Measurements from ENCODE around the gene FBXO9.

The FBXO9 gene

DNA sequence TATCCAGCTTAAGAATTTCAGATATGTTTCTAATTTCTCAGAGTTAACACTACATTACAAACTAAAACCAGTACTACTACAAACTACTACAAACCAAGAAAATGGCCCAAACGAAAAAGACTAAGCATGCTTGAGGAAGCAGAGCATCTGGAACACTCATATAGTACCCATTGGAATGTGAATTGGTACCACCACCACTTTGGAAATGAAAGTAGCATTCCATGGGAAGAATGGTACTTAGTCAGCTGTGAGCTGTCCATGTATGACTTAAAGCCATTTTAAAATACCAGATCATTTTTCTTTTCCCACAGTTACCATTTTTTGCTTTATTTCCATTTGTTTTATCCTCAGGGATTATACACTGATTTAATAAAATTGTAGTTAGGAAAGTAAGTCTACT lies 30.5 kb downstream of the FBXO9 start:
- DNase-seq: no peak

DNA sequence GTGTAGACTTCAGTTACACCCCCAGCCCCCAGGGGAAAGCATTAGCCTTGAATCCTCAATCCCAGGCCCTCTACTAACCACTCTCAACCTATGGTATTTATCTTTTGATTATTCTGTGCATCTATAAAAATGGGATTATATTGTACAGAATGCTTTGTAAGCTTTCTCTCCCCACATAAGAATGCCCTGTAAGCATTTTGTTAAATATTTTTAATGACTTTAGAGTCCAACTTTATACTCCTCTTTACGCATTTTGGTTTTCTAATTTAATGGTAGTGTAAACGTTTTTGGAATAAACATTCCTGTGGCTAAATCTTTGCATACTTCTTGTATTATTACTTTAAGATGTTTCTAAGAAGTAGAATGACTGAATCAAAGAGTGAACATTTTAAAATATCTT lies 35.4 kb downstream of the FBXO9 start:
- no peak for DNase-seq

DNA sequence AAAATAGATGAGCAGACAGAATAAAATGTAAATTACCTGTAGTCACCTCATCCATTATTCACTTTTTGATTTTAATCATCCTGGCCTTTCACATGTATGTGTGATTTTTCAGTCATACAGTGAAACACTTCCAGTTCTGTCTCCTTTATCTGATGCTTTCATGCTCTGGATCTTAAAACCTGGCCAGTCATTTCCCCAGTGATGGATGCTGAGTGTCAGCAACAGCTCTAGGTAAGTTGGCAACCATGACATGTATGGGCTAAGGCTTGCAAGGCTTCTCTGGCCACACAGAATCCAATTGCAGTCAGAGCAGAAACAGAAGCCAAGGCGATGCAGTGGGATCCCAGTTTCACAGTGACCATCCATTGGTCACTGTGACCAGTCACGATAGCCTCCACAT lies 35.8 kb downstream of the FBXO9 start:
- DNase-seq: no peak

DNA sequence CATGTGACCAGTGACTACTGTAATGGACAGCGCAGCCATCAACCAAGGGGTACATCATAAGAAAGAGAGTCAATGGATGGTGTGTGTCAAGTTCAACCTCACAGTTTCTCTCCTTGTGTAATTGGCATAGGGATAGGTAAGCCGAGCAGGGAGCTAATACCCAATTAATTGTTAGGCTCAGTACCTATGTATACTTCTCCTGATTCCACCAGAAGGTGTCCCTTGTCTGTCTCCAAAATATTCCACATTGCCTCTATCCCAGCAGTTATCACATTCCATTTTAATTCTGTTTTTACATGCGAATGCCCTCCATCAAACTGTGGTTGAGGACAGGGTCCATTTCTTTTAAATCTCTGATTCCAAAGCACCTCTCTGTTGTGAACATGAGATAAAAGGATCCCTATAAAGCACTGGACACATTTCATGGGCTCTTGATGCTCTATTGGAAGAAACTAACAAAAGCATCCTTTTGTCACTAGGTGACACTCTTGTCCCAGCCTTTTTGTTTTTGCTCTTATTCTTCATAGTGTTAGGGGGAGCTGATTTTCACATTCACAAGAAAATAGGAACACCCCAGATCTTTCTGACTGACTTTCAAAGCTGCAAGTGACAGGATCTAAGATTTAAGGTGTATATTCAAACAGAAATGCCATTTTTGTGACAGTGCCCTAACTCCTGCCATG lies 38.9 kb downstream of the FBXO9 start:
- peak; percentile 3 for DNase-seq

GRCh38 chr6:53104916-53105315 lies 39.7 kb downstream of the FBXO9 start:
- no peak for DNase-seq

DNA sequence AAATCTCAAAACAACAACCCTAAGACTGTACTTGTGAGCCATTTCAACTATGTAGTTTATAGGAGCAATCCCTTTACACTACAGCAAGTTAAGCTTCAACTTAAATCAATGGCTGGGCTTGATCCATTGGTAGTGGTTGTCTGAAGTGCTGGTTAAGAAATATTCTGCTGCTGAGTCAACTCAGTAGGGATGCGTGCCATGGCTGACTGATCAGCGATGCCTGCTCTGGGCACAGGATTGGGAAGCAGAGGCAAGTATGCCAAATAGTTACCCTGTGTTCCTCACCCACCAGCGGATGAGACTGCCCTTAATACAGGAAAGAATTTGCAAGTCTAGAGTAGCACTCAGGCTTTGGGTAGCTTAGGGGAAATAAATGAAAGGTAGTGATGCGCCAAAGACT lies 41.9 kb downstream of the FBXO9 start:
- DNase-seq: no peak

DNA sequence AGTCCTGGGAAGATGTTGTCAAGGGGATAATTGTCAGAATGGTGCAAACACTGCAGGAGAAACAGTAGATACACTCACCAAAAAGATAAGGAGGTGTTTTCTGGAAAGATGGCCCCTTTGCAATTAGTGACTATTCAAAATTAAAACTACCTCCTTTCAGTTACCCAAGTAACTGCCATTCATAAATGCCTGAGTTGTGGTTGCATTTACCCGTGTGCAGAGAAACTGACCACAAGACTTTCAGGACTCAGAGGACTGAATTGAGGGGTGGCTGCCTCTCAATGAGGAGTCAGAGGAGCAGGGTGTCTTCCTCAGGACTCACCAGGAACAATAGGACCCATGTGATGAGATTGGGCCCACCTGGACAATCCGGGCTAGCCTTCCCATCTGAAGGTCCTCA lies 44.4 kb downstream of the FBXO9 start:
- no peak for DNase-seq

GRCh38 chr6:53111865-53112264 lies 46.7 kb downstream of the FBXO9 start:
- no peak for DNase-seq

DNA sequence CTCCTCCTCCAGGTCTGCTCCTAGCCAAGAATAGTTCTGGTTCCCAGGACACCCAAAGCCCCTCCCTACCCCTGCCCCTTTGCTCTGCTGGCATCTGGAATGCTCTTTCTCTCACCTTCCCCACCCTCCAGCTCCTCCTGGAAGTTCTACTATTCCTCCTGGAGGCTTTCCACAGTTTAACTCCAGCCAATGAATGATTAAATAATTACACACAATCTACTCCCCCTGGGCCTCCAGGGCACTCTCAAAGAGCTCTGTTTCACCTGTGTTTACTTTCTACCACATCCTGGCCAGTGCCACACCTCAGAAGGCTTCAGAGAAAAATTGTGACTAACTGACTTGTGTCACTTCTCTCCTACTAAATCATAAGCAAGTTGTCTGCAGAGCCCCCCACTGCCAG lies 47.2 kb downstream of the FBXO9 start:
- no peak for DNase-seq

- DNase-seq: no peak
Measured at GRCh38 chr6:53112871-53113270, 47.7 kb downstream of the FBXO9 start.

DNA sequence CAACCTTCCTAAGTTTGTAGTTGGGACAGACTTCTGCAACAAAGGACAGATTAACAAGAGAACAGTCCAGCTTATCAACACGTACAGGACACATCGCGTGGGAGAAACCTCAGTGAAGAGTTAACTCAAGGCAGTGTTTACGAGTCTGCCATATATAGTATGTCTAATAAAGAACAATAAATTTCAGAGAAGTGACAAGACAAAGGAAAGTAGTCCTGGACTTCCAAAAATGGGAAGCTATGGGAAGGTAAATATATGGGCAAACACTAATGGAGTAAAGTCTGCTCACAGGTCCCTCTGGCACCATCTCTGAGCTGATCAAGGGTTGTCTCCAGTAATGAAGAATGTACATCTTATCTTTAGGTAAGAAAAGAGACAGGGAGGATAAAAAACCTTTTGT lies 48.5 kb downstream of the FBXO9 start:
- no peak for DNase-seq

- no peak for DNase-seq
Measured at GRCh38 chr6:53115113-53115512, 49.9 kb downstream of the FBXO9 start.

DNA sequence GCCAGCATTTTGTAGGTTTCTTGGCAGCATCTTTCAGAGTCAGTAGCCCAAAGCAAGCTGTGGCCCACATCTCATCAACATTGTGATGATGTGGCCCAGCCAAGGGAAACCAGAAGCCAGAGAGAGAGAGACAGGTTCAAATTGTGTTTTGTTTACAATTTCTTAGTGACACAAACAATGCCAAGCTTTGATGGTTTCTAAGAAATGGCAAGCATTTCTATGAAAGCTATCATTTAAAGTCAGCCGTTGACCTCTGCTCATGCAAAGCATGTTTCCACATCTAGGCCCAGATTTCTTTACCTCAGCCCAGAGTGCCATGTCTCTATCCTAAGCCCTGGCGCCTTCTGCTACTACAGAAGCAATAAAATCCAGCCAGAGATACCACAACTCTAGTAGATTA lies 50.5 kb downstream of the FBXO9 start:
- DNase-seq: no peak

- DNase-seq: no peak
Measured at GRCh38 chr6:53119349-53119748, 54.1 kb downstream of the FBXO9 start.

DNA sequence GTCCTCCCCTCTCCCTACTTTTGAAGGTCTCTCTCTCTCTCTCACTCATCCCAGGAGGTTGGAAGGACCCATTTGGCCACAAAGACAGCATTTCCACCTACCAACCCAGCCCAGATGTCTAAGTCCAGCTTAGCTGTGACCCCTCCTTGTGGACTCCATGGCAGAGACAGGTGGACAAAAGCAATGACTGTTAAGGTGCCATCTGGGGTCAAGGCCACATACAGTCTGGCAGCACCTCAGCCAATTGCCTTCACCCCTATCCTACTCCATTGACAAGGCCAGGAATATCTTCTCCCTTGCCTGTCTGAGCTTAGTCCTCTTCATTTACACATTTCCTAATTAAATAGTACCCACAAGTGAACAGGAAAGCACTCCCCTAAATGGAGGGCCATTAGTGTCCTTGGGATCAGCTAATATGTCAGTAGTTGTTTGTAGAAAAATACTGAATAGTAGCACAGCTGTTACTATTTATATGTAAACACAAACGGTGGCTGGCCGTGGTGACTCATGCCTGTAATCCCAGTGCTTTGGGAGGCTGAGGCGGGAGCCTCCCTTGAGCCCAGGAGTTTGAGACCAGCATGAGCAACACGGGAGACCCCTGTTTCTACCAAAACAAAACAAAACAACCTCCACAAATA lies 54.7 kb downstream of the FBXO9 start:
- no peak for DNase-seq

DNA sequence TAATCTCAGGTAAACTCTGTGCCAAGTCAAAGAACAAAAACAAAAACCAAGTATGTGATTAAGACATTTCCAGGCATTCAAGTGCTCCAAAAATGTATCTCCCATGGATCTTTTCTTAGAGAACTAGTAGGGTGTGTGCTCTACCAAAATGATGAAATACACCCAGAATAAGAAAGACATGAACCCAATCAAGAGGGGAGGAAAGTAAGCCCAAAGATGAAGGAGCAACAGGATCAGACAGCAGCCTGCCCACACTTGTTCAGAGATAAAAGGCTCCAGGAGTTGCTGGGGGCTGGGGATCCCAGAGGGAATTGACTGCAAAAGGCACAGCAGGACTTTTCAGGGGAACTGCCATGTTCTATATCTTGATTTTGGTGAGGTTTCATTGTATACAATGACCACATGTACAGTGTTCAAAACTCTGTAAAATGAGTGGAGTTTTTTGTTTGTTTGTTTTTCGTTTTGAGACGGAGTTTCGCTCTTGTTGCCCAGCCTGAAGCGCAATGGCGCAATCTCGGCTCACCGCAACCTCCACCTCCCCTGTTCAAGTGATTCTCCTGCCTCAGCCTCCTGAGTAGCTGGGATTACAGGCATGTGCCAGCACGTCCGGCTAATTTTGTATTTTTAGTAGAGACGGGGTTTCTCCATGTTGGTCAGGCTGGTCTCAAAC lies 59.1 kb downstream of the FBXO9 start:
- no peak for DNase-seq

DNA sequence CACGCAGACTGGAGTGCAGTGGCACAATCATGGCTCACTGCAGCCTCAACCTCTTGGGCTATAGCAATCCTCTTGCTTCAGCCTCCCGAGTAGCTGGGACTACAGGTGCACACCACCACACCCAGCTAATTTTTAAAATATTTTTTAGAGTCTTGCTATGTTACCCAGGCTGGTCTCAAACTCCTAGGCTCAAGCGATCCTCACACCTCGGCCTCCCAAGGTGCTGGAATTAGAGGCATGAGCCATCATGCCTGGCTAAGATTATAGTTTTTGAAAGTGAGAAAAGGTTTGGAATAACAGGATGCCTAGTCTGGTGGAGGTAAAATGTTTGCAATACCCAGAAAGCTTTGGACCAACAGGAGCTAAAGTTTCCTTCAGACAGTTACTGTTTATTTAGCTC lies 60.1 kb downstream of the FBXO9 start:
- no peak for DNase-seq

DNA sequence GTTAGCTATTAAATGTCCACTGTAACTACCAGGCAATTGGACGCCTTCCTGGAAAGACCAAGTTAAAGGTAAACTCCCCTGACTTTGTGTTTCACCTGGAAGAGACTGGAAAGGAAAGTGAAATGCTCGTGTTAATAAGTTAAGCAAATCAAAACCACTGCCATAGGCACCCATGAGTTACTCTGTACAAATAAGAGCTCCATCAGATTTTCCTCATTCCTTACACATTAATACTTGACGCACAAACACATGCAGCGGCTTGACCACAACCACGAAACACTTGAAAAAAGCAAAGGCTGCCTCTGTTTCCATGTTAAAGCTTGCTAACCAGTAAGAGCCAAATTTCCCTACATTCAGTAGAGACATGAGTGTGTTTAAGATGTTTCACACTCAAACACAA lies 63.6 kb downstream of the FBXO9 start:
- no peak for DNase-seq

DNA sequence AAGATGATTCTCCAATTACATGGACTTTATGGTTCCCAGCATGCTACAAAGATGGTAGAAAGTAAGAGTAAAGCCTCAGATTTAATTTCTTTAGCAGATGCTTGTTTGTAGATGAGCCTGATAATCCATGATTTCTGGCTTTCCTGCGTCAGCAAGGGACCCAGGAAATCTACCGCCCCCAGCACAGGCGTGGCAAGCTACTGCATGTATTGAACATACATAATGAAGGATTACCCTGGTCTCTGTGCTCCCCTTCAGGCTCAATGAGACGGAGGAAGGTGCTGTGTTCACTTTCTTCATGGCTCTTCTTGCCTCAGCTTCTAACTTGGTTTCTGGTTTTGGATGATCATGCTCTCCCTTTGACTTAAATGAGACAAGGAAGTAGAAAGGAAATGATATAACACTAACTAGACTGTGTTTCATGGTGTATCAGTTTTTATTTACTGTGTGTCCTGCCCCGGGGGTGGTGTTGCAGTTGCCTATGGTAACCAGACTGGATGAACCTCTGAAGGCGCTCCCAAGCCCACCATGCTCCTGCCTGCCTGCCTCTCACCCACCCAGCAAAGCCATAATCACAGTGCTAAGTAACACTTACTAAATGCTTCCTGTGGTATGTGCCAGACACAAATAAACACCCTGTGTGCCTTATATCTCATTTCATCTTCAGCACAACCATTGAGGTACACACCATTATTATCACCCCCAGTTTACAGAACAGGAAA lies 65.5 kb downstream of the FBXO9 start:
- DNase-seq: no peak

GRCh38 chr6:53133961-53134360 lies 68.8 kb downstream of the FBXO9 start:
- no peak for DNase-seq

DNA sequence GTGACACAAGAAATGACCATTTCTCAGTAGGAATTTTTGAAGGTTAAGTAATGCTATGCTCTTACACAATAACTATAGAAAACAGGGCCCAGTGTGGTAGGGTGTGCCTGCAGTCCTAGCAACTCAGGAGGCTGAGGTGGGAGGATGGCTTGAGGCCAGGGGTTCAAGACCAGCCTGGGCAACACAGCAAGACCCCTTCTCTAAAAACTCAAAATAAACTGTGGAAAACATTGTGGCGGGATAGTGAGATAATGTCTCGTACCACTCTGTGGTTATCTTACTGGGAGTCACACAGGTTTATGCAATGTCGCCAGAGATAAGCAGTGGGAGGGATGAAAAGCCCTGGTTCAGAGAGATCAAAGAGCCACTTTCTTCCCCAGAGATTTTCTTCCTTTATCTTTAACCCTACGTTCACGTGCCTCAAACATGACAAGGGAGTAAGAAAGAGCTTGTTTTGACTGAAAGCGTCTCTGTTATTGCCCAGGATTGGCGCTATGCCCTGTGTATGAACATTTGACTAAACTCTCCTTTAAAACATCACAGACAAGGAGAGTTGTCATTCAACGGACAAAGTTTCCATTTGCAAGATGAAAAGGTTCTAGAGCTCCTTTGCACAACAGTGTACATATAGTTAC lies 69.5 kb downstream of the FBXO9 start:
- no peak for DNase-seq

DNA sequence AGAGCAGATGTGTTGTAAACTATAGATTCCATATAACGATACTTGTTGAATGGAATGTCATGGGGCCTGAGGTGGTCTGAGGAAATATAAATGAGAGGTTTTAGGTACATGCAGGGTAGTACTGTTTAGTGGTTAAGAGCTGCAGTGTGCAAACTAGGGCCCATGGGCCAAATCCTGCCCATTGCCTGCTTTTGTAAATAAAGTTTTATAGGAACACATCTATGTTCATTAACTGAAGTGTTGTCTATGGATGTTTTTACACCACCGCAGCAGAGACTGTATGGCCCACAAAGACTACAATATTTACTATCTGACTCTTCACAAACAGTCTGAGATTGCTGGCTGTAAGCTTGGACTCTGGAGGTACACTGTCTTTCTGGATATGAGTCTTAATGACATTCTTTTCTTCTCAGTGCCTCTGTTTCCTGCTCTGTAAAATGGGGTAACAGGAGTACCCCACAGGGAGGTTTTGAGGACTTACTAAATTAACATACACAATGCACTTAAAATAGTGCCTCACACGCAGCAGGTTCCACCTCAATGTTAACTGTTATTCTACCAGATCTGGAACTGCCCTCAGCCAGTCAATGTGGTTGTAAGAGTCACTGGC lies 70.9 kb downstream of the FBXO9 start:
- DNase-seq: no peak

DNA sequence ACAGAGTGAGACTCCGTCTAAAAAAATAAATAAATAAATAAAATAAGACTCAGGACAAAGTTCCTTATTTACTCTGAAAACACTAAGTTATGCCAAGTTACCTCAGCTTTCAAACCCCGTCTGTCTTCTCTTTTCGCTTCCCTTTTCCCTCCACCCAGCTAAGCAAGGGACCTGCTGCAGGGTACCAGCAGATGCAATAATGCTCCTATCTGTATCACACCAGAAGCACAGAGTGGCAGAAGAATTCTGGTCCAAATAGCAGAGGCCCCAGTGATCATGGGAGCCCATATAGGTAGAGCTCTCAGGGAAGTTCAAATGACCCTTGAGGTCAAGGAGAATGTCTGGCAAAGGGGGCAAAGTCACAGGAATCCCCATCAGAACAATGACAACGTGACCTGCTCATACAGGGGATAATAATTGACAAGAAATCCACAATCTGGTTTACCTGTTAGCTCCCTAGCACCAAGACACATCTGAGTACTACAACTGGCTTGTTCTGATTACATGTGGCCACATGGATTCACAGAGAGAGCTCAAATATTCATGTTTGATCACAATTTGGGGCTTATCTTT lies 74.7 kb downstream of the FBXO9 start:
- DNase-seq: no peak
